ENCODE data around the gene GPT2. TPM values are rescaled to one million over a fixed set of nuclear protein-coding genes. Genes with fewer than 3 reads are reported as not detected.
A peak's percentile ranks its signal among the peaks of the same experiment; 100 is the strongest.

Gene GPT2
- total RNA-seq, 4 donors from 2014 or later, result 13.5 to 112 (median 55.7) TPM

- intact Hi-C loops (cut with DNase I; ENCODE audit: low total_unique reads), result loop anchor here (5.0 to 10.0 kb wide), 2 partner anchors 275 to 1323 kb away; partner anchors contain the start of genes ABCC11 and LONP2
- no peak overlapping the region for H3K4me3 ChIP-seq
- H3K27me3 ChIP-seq, result no peaks in the 10 kb centered on the region
- in situ Hi-C loops (cut with MboI; ENCODE audit: low sequenced_read_pairs in 4 of 4), result loop anchor here in 1 of 4 donors (25.0 kb wide), 1 partner anchor 260 kb away; no protein-coding TSS in a partner anchor
- DNase-seq (no peak), ATAC-seq (no peak)
- H3K27ac ChIP-seq, result peak overlapping the region; percentile 77 to 88 (median 80)
- peaks cover 23 to 35% of the 10 kb centered on the region in 2 donors for H3K4me1 ChIP-seq
- no peaks in the 10 kb centered on the region for H3K9me3 ChIP-seq
- peaks cover 0 to 6% of the 10 kb centered on the region in 2 donors for H3K36me3 ChIP-seq
- TF ChIP-seq POLR2A (IDR thresholded peaks at IDR 0.05) (no peak), CTCF (IDR thresholded peaks at IDR 0.05 in 4 of 5, conservative IDR thresholded peaks at IDR 0.05 in 1 of 5) (no peak)
These were observed 38.1 kb downstream of the GPT2 start for GRCh38 chr16:46922239-46922638.

- no peak overlapping the region for H3K4me3 ChIP-seq
- H3K27me3 ChIP-seq, result no peaks in the 10 kb centered on the region
- peaks cover 0 to 6% of the 10 kb centered on the region in 2 donors for H3K36me3 ChIP-seq
- DNase-seq, result peak; percentile 51 to 72
- peaks cover 23 to 37% of the 10 kb centered on the region in 2 donors for H3K4me1 ChIP-seq
- in situ Hi-C loops (cut with MboI; ENCODE audit: low sequenced_read_pairs in 4 of 4) (loop anchor here in 1 of 4 donors (25.0 kb wide), 1 partner anchor 261 kb away; no protein-coding TSS in a partner anchor), intact Hi-C loops (cut with DNase I; ENCODE audit: low total_unique reads) (loop anchor here (1.0 to 10.0 kb wide), 3 partner anchors 26 to 1321 kb away; partner anchors contain the start of genes ABCC11 and LONP2)
- TF ChIP-seq POLR2A (IDR thresholded peaks at IDR 0.05) (no peak), CTCF (IDR thresholded peaks at IDR 0.05 in 4 of 5, conservative IDR thresholded peaks at IDR 0.05 in 1 of 5) (no peak)
- no peaks in the 10 kb centered on the region for H3K9me3 ChIP-seq
- ATAC-seq, result peak; percentile 73 to 86
- H3K27ac ChIP-seq, result peak overlapping the region; percentile 77 to 88 (median 80)
These were observed 39.5 kb downstream of the GPT2 start for GRCh38 chr16:46923513-46924295.

- DNase-seq, result no peak
- in situ Hi-C loops (cut with MboI; ENCODE audit: low sequenced_read_pairs in 4 of 4), result loop anchor here in 1 of 4 donors (25.0 kb wide), 1 partner anchor 262 kb away; no protein-coding TSS in a partner anchor
- no peaks in the 10 kb centered on the region for H3K9me3 ChIP-seq
These were observed 40.2 kb downstream of the GPT2 start for GRCh38 chr16:46924402-46924801.

More at GRCh38 chr16:46924402-46924801, 40.2 kb downstream of the GPT2 start:
- intact Hi-C loops (cut with DNase I; ENCODE audit: low total_unique reads), result loop anchor here (5.0 to 10.0 kb wide), 2 partner anchors 277 to 1320 kb away; partner anchors contain the start of genes ABCC11 and LONP2
- Histone ChIP-seq H3K27ac (peak overlapping the region; percentile 77 to 88 (median 80)), H3K4me3 (no peak overlapping the region), H3K36me3 (peaks cover 0 to 11% of the 10 kb centered on the region in 2 donors), H3K4me1 (peaks cover 23 to 37% of the 10 kb centered on the region in 2 donors), H3K27me3 (no peaks in the 10 kb centered on the region)
- TF ChIP-seq POLR2A (IDR thresholded peaks at IDR 0.05), result no peak
- no peak for TF ChIP-seq CTCF (IDR thresholded peaks at IDR 0.05 in 4 of 5, conservative IDR thresholded peaks at IDR 0.05 in 1 of 5)
- ATAC-seq, result no peak
